Lower leg skin (tissue), 4 donors: ENCODE data around the gene SCAP. TPM values are rescaled to one million over a fixed set of nuclear protein-coding genes. Genes with fewer than 3 reads are reported as not detected.

Experiments used
- DNase-seq, 2 donors: peaks; one replicate each; pipeline ENCODE4 v3.0.0-alpha.2; 2019; ENCODE audit warnings: low spot score in 2 of 2
- H3K4me3 ChIP-seq: fragments of 200-600 bp; sonication (generic); 2 replicates; pipeline ENCODE4 v1.5.1; 2017; ENCODE audit warnings: mild to moderate bottlenecking, low read depth; ENCODE audit not compliant: poor library complexity, severe bottlenecking
- POLR2A ChIP-seq, 2 donors: fragments of 450-650 bp; IDR thresholded peaks; one replicate each; pipeline ENCODE4 v1.6.1; 2016 to 2017; ENCODE audit warnings: antibody characterized with exemption in 2 of 2, mild to moderate bottlenecking in 1 of 2, moderate library complexity in 1 of 2
- WGBS, 2 donors: methylation state at CpG; one replicate each; pipeline ENCODE4 v1.1.5; 2018; 5-methylcytosine and 5-hydroxymethylcytosine counted together
- intact Hi-C: fragments of 100-400 bp; cut with DNase I; formaldehyde crosslinking; loops from one replicate; pipeline ENCODE4 v1.15.0; 2023; ENCODE audit warnings: low total_unique reads
- total RNA-seq, 4 donors: library from RNA; depleted of rRNA; stranded (reverse); fragments of >200 nt; gene quantifications; one replicate each; pipeline ENCODE4 v1.1.0, GENCODE V29; 2016
- TF ChIP-seq, protein P1 (sequence below), 3 donors: fragments of 450-650 bp; IDR thresholded peaks; one replicate each; pipeline ENCODE4 v1.5.1; 2016; ENCODE audit warnings: antibody characterized with exemption in 3 of 3, mild to moderate bottlenecking in 3 of 3, moderate library complexity in 2 of 3

SCAP gene
- total RNA-seq, 4 donors from 2014 or later: 100 to 188 (median 123) TPM

DNA sequence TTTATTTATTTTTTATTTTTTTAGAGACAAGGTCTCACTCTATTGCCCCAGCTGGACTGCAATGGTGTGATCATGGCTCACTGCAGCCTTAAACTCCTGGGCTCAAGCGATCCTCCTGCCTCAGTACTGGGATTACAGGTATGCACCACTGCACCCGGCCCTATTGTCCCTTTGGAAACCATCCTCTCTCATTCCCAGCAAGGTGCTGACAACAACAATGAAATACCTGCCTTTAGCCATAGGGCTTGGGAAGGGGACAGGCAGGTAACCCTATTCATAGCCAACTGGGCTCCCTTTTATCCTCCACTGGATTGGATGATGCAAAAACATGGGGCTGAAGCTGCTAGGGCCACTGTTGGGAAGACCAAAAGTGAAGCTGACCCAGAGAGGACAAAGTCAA, 43.1 kb downstream of the SCAP start:
- no peak for DNase-seq
- WGBS, 2 donors: 91 to 95% methylated on average over 2 of the region's 2 CpGs
- intact Hi-C loops: no loop called here
- no peak overlapping the region for H3K4me3 ChIP-seq
- no peak for TF ChIP-seq POLR2A (IDR thresholded peaks at IDR 0.05)

DNA sequence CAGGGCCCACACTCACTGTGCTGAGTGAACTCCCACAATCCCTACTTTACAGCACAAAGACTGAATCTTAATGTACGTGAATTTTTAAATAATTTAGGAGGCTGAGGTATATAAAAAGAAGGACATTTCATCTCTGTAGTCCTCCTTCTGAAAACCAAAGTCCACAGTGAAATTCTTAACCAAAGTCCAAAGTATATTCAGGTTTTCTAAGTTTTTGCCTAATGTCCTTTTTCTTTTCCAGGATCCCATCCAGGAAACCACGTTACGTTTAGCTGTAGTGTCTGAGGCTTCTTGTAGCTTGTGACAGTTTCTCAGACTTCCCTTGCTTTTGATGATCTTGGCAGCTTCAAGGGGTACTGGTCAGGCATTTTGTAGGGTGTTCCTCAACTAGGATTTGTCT, 44.5 kb downstream of the SCAP start:
- H3K4me3 ChIP-seq: no peak overlapping the region
- intact Hi-C loops: no loop called here
- DNase-seq: no peak
- WGBS, 2 donors: 82 to 88% methylated on average over 3 of the region's 3 CpGs
- TF ChIP-seq, protein P1, sequence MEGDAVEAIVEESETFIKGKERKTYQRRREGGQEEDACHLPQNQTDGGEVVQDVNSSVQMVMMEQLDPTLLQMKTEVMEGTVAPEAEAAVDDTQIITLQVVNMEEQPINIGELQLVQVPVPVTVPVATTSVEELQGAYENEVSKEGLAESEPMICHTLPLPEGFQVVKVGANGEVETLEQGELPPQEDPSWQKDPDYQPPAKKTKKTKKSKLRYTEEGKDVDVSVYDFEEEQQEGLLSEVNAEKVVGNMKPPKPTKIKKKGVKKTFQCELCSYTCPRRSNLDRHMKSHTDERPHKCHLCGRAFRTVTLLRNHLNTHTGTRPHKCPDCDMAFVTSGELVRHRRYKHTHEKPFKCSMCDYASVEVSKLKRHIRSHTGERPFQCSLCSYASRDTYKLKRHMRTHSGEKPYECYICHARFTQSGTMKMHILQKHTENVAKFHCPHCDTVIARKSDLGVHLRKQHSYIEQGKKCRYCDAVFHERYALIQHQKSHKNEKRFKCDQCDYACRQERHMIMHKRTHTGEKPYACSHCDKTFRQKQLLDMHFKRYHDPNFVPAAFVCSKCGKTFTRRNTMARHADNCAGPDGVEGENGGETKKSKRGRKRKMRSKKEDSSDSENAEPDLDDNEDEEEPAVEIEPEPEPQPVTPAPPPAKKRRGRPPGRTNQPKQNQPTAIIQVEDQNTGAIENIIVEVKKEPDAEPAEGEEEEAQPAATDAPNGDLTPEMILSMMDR (IDR thresholded peaks at IDR 0.05): no peak
- TF ChIP-seq POLR2A (IDR thresholded peaks at IDR 0.05): no peak

DNA sequence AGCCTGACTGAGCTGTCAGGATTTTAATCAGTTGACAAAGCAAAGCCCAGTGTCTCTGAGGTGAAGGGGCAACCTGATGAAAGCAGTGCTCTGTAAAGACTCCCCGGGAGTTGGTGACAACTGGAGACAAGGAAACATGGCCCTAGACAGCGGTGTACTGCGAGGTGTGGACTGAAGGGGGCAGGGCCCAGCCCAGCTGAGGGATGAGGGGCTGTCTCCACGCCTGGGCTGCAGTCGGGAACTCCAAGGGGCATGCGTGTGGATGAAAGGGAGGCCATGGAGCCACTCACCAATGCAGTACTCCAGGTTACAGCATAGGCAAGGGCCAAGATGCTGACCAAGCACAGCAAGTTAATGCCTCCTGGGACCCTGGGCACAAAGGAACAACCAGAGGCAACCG, 45.1 kb downstream of the SCAP start:
- WGBS, 2 donors: 91% methylated on average over 7 of the region's 7 CpGs
- TF ChIP-seq, protein P1 (IDR thresholded peaks at IDR 0.05): no peak
- TF ChIP-seq POLR2A (IDR thresholded peaks at IDR 0.05): no peak
- no peak for DNase-seq
- intact Hi-C loops: no loop called here
- no peak overlapping the region for H3K4me3 ChIP-seq

DNA sequence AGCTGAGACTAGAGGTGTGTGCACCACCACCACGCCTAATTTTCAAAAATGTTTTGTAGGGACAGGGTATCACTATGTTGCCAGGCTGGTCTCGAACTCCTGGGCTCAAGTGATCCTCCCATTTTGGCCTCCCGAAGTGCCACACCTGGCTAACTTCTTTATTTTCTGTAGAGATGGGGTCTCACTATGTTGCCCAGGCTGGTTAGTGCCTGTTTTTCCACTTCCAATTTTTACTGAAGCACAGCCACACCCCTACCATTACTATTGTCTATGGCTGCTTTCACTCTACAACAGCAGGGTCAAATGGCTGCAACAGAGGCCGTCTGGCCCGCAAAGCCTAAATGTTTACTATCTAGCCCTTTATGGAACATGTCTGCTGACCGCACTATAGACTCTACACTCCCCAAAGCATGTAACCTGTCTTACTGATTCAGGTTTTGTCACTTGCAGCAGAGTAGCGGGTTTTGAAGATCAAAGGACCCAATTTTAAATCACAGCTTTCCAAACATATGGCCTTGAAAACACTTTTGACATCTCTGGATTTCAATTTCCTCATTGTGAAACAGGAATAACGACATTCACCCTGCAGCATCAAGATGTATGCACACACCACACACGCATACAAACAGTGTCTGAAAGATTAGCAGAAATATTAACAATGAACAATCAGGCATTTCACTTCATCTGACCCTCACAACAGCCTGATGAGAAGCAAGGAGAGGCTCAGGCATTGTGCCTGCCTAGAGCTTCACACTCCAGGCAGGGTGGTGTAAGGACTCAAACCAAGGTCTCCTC, 46.1 kb downstream of the SCAP start:
- TF ChIP-seq, protein P1 (IDR thresholded peaks at IDR 0.05): no peak
- TF ChIP-seq POLR2A (IDR thresholded peaks at IDR 0.05): no peak
- 84 to 88% methylated on average over 9 of the region's 9 CpGs for WGBS, 2 donors
- H3K4me3 ChIP-seq: no peak overlapping the region
- intact Hi-C loops: loop anchor here (10.0 kb wide), 1 partner anchor 365 kb away; no protein-coding TSS in a partner anchor
- no peak for DNase-seq

DNA sequence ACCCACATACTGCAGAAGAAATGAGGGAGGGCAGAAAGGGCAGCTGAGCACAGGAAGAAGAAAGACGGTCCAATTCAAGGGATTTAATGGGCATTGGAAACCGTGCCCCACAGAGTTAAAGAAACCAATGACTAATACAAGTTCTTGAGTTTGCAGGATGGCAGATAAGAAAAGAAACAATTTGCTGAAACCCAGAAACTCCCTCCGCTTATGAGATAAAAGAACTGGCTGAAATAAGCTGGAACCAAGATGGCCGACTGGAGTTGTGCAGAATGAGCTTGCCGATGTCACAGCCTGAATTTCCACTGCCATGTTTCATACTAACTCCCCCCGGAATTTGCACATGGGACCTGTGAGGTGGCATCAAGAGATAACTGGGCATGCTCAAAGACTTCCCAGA, 47.1 kb downstream of the SCAP start:
- H3K4me3 ChIP-seq: no peak overlapping the region
- TF ChIP-seq, protein P1 (IDR thresholded peaks at IDR 0.05): no peak
- no peak for TF ChIP-seq POLR2A (IDR thresholded peaks at IDR 0.05)
- no peak for DNase-seq
- 78 to 91% methylated on average over 6 of the region's 6 CpGs for WGBS, 2 donors
- intact Hi-C loops: loop anchor here (10.0 kb wide), 1 partner anchor 366 kb away; no protein-coding TSS in a partner anchor

DNA sequence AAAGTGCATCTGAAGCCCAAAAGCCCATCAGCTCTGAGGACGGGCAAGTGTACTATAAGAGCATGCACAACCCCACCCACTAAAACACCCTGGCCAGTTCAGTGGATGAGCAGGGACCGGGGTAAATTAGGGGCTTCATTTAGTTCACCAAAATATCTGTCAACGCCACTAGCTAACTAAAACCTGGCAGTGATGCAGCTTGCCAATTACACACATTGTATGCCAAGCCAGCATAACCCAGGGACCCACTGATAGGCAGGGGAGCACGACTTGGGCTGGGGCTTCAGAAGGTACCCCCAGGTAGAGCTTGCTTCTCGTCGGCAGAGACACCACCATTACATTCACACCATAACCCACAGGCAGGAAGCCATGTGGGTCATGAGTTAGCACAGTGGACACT, 47.9 kb downstream of the SCAP start:
- no peak for DNase-seq
- TF ChIP-seq, protein P1 (IDR thresholded peaks at IDR 0.05): no peak
- TF ChIP-seq POLR2A (IDR thresholded peaks at IDR 0.05): no peak
- H3K4me3 ChIP-seq: no peak overlapping the region
- 96% methylated on average over 6 of the region's 6 CpGs for WGBS, 2 donors
- intact Hi-C loops: loop anchor here (10.0 kb wide), 1 partner anchor 367 kb away; no protein-coding TSS in a partner anchor
